Epithelial cell of proximal tubule (primary cell): ENCODE results near the gene AMOTL2. TPM values are rescaled to one million over a fixed set of nuclear protein-coding genes. Genes with fewer than 3 reads are reported as not detected.

ENCODE experiments used
- DNase-seq: peaks from one replicate; pipeline ENCODE4 v3.0.0-alpha.2; 2011; ENCODE audit warnings: low read depth
- H3K4me3 ChIP-seq: 2 replicates; pipeline ENCODE4 v1.5.1; 2011; ENCODE audit warnings: low read depth, mild to moderate bottlenecking, low read length
- CTCF ChIP-seq: conservative IDR thresholded peaks from 2 replicates; pipeline ENCODE4 v1.5.1; 2012; ENCODE audit warnings: low read depth, mild to moderate bottlenecking, low read length
- total RNA-seq: library from RNA; depleted of rRNA; stranded (reverse); fragments of >200 nt; gene quantifications from 2 replicates; pipeline ENCODE4 v1.2.3, GENCODE V29; 2015

AMOTL2 gene
- total RNA-seq, 1 donor from 2014 or later = 98.7 TPM

GRCh38 chr3:134362670-134363380 is 11.4 kb downstream of the AMOTL2 start:
- no peak for DNase-seq
- H3K4me3 ChIP-seq = no peak overlapping the region
- TF ChIP-seq CTCF = no peak

- no peak overlapping the region for H3K4me3 ChIP-seq
- no peak for TF ChIP-seq CTCF
- no peak for DNase-seq
Measured at GRCh38 chr3:134362221-134362620, 12.0 kb downstream of the AMOTL2 start.

GRCh38 chr3:134361162-134361835 is 12.9 kb downstream of the AMOTL2 start:
- no peak overlapping the region for H3K4me3 ChIP-seq
- DNase-seq = no peak
- TF ChIP-seq CTCF = no peak

- DNase-seq = no peak
- TF ChIP-seq CTCF = no peak
Measured at GRCh38 chr3:134360046-134360445, 14.2 kb downstream of the AMOTL2 start.

GRCh38 chr3:134359121-134360010 is 14.9 kb downstream of the AMOTL2 start:
- TF ChIP-seq CTCF = no peak
- DNase-seq = no peak
- H3K4me3 ChIP-seq = no peak overlapping the region

More at GRCh38 chr3:134360046-134360445, 14.2 kb downstream of the AMOTL2 start:
- no peak overlapping the region for H3K4me3 ChIP-seq

GRCh38 chr3:134357914-134358811 is 16.1 kb downstream of the AMOTL2 start:
- DNase-seq = peak; percentile 90
- TF ChIP-seq CTCF = peak; percentile 62
- no peak overlapping the region for H3K4me3 ChIP-seq
